Measurements from ENCODE around the gene CRADD. TPM values are rescaled to one million over a fixed set of nuclear protein-coding genes. Genes with fewer than 3 reads are reported as not detected.
A peak's percentile ranks its signal among the peaks of the same experiment; 100 is the strongest.

CRADD gene
- total RNA-seq, 2 donors from 2014 or later, result 27.2 to 75.2 TPM

DNA sequence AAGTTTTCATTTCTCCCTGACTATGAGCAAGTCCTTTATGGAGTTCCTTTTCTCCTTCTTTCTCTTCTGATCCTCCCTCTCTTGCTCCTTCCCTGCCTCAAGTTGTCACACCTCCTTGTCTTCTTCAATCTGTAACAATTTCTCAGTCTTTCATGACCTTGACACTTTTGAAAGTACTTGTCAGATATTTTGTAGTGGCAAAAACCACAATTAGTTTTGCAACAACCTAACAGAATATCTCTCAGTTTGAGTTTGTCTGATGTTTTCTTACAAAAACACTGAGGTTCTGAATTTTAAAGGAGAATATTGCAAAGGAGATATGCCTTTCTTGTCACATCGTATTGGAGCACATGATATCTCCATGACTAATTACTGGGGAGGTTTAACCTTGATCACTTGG is 4.1 kb upstream of the CRADD start:
- DNase-seq (no peak), ATAC-seq (no peak)
- Histone ChIP-seq H3K36me3 (replicated peaks in 1 of 2; ENCODE audit: insufficient read depth in 1 of 2, low read depth in 2 of 2) (no peaks in the 10 kb centered on the region), H3K27ac (no peak overlapping the region), H3K27me3 (no peaks in the 10 kb centered on the region), H3K4me3 (no peak overlapping the region), H3K9me3 (no peaks in the 10 kb centered on the region), H3K4me1 (peaks cover 7% of the 10 kb centered on the region)
- intact Hi-C loops (cut with DNase I), result no loop called here
- no peak for TF ChIP-seq POLR2A (IDR thresholded peaks at IDR 0.05)
- TF ChIP-seq, protein P1, sequence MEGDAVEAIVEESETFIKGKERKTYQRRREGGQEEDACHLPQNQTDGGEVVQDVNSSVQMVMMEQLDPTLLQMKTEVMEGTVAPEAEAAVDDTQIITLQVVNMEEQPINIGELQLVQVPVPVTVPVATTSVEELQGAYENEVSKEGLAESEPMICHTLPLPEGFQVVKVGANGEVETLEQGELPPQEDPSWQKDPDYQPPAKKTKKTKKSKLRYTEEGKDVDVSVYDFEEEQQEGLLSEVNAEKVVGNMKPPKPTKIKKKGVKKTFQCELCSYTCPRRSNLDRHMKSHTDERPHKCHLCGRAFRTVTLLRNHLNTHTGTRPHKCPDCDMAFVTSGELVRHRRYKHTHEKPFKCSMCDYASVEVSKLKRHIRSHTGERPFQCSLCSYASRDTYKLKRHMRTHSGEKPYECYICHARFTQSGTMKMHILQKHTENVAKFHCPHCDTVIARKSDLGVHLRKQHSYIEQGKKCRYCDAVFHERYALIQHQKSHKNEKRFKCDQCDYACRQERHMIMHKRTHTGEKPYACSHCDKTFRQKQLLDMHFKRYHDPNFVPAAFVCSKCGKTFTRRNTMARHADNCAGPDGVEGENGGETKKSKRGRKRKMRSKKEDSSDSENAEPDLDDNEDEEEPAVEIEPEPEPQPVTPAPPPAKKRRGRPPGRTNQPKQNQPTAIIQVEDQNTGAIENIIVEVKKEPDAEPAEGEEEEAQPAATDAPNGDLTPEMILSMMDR (IDR thresholded peaks at IDR 0.05), result no peak
- 8 to 12% methylated on average over 1 of the region's 1 CpG for WGBS, 2 donors

DNA sequence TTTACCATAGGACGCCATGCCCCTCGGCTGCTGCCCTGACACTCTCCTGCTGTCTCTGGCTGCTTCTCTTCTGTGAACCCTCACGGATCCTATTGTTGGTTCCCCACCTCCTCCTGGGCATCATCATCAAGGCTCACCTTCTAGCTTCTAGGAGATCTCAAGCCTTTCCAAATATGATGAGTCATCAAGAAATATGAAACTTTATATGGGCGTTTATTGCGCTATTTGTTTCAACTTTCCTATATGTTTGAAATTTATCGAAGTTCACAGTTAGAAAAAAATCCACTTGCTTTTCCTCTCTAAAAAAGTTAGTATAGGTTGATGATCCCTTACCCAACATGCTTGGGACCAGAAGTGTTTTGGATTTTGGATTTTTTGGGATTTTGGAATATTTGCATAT is 2.8 kb upstream of the CRADD start:
- intact Hi-C loops (cut with DNase I), result no loop called here
- WGBS, 2 donors, result 82 to 84% methylated on average over 6 of the region's 6 CpGs
- TF ChIP-seq, protein P1 (IDR thresholded peaks at IDR 0.05), result no peak
- no peak for TF ChIP-seq POLR2A (IDR thresholded peaks at IDR 0.05)
- no peaks in the 10 kb centered on the region for H3K36me3 ChIP-seq (replicated peaks in 1 of 2; ENCODE audit: insufficient read depth in 1 of 2, low read depth in 2 of 2)
- H3K4me3 ChIP-seq, result no peak overlapping the region
- DNase-seq (no peak), ATAC-seq (no peak)
- H3K27ac ChIP-seq, result no peak overlapping the region
- H3K27me3 ChIP-seq, result no peaks in the 10 kb centered on the region
- no peaks in the 10 kb centered on the region for H3K9me3 ChIP-seq
- H3K4me1 ChIP-seq, result peaks cover 20% of the 10 kb centered on the region

DNA sequence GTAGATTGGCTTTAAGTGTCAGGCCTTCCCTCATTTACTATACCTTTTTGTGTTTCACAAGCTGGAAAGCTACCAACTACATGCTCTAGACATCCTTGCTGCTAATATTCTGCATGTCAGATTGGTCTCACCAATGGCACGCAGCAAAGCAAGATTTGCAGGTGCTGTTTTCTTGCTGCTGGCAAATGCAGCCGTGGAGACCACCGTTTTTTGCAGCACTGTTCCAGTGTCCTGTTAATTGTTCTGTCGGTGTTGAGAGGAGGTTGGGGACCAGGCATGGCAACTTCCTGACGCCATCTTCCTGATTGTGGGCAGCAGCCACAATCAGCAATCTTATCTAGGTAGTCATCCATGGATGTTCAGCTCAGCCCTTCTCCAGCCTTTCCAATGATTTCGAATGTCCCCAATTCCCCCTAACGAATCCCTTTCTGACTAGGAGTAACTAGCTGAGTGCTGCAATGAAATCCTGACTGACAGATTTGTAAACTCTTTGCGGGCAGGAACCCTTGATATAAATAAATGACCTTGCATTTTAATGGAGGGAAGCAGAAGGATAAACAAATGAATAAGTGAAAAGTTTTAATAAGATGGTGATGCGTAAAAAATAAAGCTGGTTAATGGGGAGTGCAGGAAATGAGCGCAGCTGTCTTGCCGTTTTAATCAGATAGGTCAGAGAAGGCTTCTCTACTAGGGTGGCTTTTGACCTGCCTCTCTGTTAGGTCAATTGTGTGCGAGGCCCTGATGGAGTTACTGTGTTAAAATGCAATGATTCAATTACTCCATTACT is 574 bp upstream of the CRADD start:
- DNase-seq, result no peak

DNA sequence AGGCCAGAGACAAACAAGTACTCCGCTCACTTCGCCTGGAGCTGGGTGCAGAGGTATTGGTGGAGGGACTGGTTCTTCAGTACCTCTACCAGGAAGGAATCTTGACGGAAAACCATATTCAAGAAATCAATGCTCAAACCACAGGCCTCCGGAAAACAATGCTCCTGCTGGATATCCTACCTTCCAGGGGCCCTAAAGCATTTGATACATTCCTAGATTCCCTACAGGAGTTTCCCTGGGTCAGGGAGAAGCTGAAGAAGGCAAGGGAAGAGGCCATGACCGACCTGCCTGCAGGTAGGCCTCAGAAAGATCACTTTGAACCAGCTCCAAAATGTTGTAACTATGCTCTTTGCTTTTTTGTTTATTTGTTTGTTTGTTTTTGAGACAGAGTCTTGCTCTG is 1.6 kb downstream of the CRADD start:
- Histone ChIP-seq H3K4me3 (no peak overlapping the region), H3K4me1 (peaks cover 27% of the 10 kb centered on the region), H3K36me3 (replicated peaks in 1 of 2; ENCODE audit: insufficient read depth in 1 of 2, low read depth in 2 of 2) (no peaks in the 10 kb centered on the region), H3K27me3 (no peaks in the 10 kb centered on the region), H3K27ac (no peak overlapping the region), H3K9me3 (no peaks in the 10 kb centered on the region)
- intact Hi-C loops (cut with DNase I), result no loop called here
- no peak for ATAC-seq
- no peak for DNase-seq
- 93 to 96% methylated on average over 5 of the region's 5 CpGs for WGBS, 2 donors
- TF ChIP-seq, protein P1 (IDR thresholded peaks at IDR 0.05), result no peak
- no peak for TF ChIP-seq POLR2A (IDR thresholded peaks at IDR 0.05)

More for the DNA sequence above, 574 bp upstream of the CRADD start:
- H3K27me3 ChIP-seq, result no peaks in the 10 kb centered on the region
- H3K27ac ChIP-seq, result peak overlapping the region; percentile 92 to 99 (median 98)
- peak overlapping the region; percentile 45 to 63 for H3K4me3 ChIP-seq
- H3K36me3 ChIP-seq (replicated peaks in 1 of 2; ENCODE audit: insufficient read depth in 1 of 2, low read depth in 2 of 2), result no peaks in the 10 kb centered on the region
- H3K9me3 ChIP-seq, result no peaks in the 10 kb centered on the region
- no peak for TF ChIP-seq POLR2A (IDR thresholded peaks at IDR 0.05)
- TF ChIP-seq, protein P1 (IDR thresholded peaks at IDR 0.05), result no peak
- WGBS, 2 donors, result 33 to 40% methylated on average over 12 of the region's 12 CpGs
- ATAC-seq, result peak; percentile 24
- intact Hi-C loops (cut with DNase I), result no loop called here
- H3K4me1 ChIP-seq, result peaks cover 27% of the 10 kb centered on the region

Data from body of pancreas (tissue), 4 donors.